Fibroblast of peridontal ligament (primary cell): Measurements from ENCODE around the gene INO80E.

ENCODE experiments used
- DNase-seq: peaks from one replicate; pipeline ENCODE4 v3.0.0-alpha.2; 2010; ENCODE audit errors: extremely low read depth

INO80E gene

GRCh38 chr16:29992344-29992967 lies 3.6 kb upstream of the INO80E start:
- DNase-seq = peak; percentile 63

DNA sequence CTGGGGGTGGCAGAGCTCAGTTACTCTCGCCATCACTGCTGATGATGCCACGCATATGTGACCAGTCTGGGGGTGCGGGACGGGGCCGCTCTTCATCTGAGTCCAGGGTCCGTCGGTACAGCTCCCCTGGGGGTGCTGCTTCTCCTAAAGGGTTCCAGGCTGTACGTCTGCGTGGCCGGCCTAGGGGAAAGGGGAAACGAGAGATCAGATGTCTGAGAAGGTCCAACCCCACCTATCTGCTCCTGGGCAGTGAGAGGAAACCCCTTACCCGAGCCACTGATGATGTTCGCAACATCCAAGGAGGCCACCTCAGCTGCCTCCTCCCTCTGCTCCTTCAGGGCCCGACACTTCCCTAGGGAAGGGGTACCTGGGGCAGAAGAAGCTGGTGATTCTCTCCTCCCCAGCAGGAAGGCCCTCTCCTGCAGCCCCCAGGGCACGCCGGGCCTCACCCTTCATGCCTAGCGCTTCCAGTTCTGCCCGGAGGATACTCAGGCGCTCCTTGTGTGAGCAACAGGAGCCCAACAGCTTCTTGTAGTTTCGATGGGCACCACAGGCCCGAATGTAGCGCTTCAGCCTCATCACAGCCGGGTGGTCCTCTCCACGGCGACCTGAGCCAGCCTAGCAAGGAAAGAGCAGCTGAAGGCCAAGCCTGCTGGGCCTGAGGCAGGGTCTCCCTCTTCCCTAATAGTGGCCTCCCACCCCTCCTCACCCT lies 2.7 kb upstream of the INO80E start:
- DNase-seq = no peak

GRCh38 chr16:29993903-29994599 lies 2.0 kb upstream of the INO80E start:
- DNase-seq = no peak

DNA sequence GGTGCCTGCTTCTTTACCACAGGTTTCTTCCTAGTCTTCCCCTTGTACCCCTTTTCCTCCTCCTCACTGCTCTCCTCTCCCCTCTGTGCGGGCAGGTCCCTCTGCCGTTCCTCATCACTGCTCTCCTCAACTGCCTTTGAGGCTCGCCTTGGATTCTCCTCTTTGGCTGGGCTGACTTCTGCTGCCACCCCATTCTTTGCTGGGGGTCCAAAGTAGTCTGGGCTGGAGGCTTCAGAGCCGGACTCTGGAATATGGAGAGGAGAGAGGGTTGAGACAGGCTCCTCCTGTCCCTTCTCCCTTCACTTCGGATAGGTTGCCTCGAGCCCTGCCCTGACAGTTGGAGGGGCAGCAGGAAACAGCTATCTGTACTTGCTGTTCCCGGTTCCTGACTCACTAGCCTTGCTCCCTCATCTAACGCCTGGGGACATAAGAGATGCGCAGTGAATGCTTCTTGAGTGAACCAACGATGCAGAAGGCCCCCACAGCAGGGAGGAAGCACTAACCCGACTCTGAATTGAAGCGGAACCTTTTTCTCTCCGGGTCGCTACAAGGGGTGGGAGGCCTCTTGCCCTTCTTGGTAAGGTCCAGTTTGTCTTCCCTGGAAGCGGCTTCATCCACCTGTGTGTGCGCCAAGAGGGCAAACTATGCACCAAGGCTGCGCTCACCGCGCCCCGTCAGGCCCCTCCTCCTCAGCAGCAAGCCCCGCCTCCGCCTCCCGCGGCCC lies 1.3 kb upstream of the INO80E start:
- DNase-seq = no peak

- DNase-seq = no peak
These were observed 624 bp upstream of the INO80E start, which contains the start of gene HIRIP3 for GRCh38 chr16:29995324-29995910. Gene HIRIP3, minus strand, starts transcription at chr16:29995617. Its CDS starts 12 bp downstream, at chr16:29995605.

DNA sequence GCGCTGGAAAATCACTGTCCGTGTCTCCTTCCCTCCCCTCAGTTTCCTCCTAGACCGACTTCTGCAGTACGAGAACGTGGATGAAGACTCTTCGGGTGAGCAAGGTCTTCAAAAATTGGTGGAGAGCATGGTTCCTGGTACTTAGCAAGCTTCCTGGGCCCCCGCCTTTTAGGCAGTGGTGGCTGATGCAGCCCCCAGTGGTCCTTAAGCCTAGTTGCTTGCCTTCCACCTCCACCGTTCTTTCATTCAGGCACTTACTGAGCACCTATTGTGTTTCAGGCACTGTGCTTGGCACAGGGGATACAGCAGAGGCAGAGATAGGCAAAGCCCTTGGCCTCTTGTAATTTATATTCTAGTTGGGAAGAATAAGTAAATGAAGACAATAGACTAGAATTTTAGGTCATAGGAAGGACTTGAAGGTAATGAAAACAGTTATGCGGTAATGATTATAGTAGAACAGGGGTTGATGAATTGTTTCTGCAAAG lies 767 bp downstream of the INO80E start:
- no peak for DNase-seq

GRCh38 chr16:29999605-30000004 lies 3.6 kb downstream of the INO80E start:
- DNase-seq = no peak

GRCh38 chr16:30000735-30001631 lies 4.9 kb downstream of the INO80E start:
- no peak for DNase-seq

- no peak for DNase-seq
These were observed 6.7 kb downstream of the INO80E start for GRCh38 chr16:30002614-30003346.

- no peak for DNase-seq
These were observed 7.8 kb downstream of the INO80E start for GRCh38 chr16:30003670-30004423.

DNA sequence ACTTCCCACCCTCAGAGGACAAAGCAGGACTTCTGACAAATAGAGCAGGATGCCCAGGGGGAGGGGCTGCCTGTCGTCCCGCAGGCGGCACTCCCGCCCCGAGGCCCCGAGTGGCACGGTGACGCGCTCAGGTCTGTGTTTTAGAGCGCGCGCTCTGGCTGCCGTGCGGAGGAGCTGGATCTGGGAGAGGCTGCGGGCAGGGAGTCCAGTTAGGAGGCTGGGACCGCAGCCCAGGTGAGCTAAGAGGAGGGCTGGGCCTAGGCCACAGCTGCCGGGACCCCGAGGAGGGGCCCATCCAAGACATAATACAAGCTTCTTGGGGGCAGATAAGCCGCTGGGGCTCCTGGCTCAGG lies 8.4 kb downstream of the INO80E start:
- no peak for DNase-seq

DNA sequence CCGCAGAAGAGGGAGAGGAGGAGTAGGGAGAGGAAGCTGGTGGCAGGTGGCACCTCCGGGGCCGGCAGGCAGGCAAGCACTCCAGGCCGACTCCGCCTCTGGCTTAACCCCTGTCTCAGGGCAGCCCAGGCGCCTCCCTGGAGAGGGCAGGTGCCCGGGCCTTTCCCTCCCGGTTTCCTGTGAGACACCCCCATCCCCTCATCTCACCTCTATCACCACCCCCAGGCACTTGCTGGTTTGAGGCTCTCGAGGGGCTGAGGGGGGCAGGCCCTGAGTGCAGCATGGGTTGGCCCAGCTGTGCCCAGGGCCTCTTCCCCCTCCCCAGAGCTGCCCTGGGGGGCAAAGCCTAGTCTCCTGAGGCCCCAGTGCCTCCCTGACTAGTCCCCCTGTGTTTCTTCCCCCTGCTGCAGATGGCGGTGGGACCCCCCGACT lies 8.8 kb downstream of the INO80E start:
- DNase-seq = no peak

GRCh38 chr16:30005341-30006094 lies 9.5 kb downstream of the INO80E start:
- peak; percentile 48 for DNase-seq

GRCh38 chr16:30006095-30006473 lies 10.0 kb downstream of the INO80E start:
- no peak for DNase-seq

DNA sequence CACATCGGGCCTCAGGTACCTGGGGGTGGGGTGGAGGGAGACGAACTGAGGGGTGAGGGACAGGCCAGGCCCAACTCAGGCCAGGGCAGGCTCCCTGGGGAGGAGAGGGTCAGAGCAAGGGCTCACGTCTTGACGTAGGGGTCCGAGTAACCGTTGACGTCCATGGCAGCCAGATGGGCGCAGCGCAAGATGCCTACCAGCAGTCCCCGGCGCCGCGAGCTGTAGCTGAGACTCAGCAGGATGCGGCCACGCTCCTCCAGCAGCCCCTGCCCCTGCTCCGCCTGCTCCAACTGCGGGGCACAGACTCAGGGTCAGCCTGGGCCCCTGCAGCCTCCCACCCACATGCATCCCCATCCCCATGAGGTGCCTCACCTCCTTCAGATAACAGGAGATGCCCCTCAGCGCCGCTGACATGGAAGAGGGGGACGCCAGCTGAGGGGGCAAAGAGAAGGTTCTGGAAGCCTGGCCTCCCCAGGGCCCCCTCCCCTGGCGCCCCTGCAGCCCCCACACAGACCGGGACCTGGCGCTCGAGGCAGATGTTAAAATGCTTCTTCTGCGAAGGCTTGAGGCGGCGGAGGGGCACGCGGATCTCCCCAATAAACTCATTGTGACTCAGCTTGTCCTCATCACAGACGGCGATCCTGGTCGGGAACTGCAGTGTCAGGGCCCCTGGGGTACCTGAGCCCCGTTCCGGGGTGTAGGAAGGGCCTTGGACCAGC lies 10.8 kb downstream of the INO80E start:
- no peak for DNase-seq

- no peak for DNase-seq
These were observed 11.4 kb downstream of the INO80E start for GRCh38 chr16:30007378-30007895.

- DNase-seq = no peak
These were observed 13.2 kb downstream of the INO80E start for GRCh38 chr16:30009085-30009862.
